ENCODE measurements around the gene NBEAL2.

Gene NBEAL2

DNA sequence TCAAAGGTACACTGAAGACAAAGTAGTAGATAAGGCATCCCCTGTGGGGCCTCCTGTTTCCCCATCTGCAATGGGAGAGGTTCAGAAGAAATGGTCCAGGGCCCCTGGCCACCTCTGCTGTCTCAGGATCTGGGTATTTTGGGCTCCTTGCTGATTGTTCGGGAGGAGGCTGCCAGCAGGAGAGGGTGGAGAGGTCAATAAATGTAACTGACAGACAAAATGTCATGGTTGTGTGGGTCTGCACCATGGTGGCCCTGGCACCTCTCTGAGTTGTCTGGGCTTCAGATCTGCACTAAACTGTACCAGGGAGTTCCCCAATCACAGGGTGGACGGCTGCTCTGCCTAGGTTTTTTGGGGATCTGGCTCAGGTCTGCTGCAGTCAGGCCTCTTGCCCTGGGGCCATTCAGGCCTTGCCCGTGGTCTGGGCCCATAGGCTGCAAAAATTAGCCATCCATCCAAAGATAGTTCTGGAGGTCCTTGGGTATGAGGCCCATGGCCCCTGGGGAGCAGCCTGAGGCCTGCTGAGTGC lies 7.4 kb downstream of the NBEAL2 start:
- no peak for DNase-seq (ENCODE audit: extremely low read depth in 1 of 2, low read depth in 1 of 2)

DNA sequence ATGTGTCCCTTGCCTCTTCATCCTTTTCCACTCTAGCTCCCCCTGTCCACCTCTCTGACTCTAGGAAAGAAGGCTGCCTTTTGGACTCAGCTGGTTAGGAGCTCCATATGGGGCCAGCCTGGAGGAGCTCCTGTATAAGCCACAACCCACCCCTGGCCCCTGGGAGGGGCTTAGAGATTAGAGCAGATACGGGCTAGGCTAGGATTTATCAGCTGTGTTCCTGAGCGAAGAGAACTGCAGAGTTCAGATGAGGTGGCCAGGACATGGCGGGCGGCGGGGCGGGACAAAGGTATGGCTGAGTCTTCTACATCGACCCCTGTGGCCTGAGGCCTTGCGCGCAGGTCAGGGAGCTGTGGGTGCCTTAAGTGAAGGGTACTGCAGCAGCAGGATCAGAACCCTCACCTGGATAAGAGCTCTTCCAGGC lies 7.9 kb downstream of the NBEAL2 start:
- no peak for DNase-seq (ENCODE audit: extremely low read depth in 1 of 2, low read depth in 1 of 2)

DNA sequence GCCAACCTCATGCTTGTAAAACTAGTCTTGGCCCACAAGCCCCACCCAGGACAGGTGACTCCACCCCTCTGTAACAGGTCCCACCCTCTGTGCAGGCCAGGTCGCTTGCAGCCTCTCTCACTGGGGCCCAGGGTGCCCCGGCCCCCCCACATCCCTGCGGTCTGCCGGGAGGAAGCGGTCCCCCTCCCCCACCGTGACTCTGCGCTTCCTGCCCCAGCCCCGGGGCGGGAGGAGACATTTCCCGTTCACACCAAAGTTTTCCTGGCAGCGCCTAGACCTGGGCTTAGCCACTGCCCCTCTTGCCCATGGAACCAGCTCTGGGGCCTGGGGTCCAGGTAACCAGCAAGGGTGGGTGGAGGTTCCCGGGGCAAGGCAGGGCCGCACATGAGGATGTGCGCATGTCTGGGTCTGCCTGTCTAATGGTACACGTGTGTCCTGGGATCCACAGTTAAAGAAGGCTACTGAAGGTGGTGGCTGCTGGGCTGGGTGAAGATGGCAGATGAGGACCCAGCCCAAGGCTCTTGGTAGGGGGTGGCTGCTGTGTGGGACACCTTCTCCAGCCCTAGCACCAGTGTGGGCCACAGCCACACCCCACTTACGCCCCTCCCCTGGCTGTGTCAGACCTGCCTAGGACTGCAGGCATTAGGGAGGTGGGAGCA lies 8.4 kb downstream of the NBEAL2 start:
- peak; percentile 69 to 74 for DNase-seq (ENCODE audit: extremely low read depth in 1 of 2, low read depth in 1 of 2)

DNA sequence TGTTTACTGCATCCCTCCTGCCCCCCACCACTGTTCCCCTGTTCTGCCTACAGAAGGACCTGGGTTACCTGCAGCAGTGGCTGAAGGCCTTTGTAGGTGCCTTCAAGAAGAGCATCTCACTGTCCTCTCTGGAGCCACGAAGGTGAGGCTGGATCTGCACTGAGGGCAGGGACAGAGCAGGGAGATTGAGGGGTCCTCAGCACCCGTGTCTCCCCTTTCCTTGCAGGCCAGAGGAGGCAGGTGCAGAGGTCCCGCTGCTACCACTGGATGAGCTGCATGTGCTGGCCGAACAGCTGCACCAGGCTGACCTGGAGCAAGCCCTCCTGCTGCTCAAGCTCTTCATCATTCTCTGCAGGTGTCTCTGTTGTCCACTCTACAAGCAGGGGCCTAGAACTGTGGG lies 9.2 kb downstream of the NBEAL2 start:
- no peak for DNase-seq (ENCODE audit: extremely low read depth in 1 of 2, low read depth in 1 of 2)

DNA sequence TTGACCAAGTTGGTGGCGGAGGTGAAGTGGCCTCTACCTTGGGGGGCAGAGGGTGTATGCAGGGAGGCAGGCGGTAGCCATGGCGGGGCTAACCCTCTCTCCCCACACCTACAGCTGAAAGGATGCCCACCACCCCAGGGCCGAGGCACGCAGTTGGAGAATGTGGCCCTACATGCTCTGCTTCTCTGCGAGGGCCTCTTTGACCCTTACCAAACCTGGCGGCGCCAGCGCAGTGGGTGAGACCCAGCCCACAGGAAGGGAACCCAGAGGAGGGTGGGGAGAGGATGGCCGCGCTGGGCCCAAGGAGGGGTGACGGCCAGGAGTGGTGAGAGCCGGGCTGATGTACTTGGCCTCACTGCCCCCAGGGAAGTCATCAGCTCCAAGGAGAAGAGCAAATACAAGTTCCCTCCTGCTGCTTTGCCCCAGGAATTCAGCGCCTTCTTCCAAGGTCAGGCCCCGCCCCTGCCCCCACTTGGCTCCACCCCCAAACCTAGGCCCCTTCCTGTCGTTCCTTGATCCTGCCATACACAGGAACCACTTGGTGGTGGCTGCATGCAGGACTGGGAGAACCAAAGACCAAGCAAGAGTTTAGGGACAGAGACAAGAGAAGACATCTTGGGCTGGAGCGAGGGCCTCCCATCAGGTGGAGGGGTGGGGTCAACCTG lies 9.8 kb downstream of the NBEAL2 start:
- DNase-seq (ENCODE audit: extremely low read depth in 1 of 2, low read depth in 1 of 2): no peak

DNA sequence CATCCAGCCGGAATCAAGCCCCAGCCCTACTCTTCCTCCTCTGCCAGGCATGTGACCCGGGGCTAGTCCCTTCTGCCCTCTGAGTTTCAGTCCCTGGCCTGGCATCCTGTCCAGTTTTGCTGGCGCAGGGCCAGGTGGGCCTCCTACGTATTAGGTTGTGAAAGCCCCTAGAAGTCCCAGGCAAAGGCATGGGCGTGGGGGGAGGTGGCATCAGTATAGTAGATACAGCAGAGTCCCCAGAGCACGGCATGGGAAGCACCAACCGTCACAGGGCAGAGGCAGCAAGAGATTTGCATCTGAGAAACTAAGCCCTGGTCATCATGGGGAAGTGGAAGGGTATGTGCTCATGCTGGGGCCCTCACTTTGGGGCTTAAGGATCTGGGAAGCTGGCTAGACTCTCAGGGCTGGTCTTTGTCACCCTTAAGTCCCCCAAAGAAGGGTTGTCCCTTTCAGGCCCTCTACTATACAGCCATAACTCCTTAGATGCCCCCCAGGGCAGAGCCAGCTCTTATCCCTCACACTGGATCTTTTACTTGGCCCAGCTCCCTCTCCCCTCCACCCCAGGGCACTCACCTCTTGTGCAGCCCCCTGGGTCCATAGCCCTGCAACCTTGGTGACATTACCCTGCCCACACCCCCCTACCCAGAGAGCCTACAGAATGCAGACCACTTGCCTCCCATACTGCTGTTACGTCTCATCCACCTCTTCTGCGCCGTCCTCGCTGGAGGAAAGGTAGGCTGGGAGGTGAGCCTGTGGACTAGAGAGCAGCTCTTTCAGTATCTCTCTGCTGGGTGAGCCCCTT lies 11.3 kb downstream of the NBEAL2 start:
- no peak for DNase-seq (ENCODE audit: extremely low read depth in 1 of 2, low read depth in 1 of 2)

DNA sequence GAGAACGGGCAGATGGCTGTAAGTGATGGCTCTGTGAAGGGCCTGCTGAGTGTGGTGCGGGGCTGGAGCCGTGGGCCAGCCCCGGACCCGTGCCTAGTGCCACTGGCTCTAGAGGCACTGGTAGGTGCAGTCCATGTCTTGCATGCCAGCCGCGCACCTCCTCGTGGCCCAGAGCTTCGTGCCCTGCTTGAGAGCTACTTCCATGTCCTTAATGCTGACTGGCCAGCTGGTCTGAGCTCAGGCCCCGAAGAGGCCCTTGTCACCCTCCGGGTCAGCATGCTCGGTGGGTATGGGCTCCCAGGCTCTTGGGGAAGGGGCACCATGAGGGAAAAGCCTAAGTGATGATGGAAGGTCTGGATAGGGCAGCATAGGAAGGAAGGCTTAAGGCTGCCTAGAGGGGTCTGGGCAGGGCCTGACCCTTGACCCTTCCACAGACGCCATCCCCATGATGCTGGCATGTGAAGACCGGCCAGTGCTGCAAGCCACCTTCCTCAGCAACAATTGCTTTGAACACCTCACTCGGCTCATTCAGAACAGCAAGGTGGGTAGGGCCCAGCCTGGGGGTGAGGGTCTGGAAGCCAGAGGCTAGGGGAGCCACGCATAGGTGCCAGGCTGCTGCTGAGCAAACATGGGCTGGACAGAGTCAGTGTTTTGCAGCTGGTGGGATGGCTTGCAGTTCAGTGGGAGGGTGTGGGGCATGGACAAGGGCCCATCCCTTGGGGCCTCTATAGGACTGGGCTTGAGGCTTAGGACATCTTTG lies 12.1 kb downstream of the NBEAL2 start:
- no peak for DNase-seq (ENCODE audit: extremely low read depth in 1 of 2, low read depth in 1 of 2)

DNA sequence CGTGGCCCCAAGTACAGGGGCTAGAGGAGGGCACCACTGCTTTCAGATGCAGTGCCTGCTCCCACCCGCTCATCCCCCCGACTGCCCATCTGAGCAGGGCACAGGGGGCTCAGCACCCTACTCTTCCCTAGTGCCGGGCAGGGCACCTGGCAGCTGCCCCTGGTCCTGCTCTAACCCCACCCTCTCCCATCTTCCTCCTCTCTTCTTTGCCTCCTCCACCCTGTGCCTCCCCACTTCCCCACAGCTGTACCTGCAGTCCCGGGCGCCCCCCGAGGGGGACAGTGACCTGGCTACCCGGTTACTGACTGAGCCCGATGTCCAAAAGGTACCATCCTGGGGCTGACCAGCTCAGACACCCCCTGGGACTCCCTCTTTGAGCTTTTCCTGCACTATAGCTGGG lies 12.8 kb downstream of the NBEAL2 start:
- no peak for DNase-seq (ENCODE audit: extremely low read depth in 1 of 2, low read depth in 1 of 2)

DNA sequence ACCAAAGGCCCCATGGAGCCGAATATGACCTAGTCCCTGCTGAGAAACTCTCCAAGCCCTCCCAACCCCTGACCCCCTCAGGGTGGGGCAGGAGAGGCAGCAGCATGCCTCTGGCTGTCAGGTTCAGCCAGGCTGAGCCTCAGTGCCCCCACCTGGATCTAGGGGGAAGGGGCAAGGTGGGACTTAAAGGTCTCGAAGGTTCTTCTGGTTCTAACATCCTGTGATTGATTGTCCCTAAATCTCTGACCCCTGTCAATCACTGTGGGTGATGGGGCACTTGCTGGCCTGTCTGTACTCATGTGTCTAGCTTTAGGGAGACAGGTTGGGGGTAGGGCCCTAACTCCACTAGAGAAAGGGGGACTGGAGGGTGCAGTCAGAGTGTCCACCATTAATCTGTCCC lies 13.8 kb downstream of the NBEAL2 start:
- DNase-seq (ENCODE audit: extremely low read depth in 1 of 2, low read depth in 1 of 2): no peak

DNA sequence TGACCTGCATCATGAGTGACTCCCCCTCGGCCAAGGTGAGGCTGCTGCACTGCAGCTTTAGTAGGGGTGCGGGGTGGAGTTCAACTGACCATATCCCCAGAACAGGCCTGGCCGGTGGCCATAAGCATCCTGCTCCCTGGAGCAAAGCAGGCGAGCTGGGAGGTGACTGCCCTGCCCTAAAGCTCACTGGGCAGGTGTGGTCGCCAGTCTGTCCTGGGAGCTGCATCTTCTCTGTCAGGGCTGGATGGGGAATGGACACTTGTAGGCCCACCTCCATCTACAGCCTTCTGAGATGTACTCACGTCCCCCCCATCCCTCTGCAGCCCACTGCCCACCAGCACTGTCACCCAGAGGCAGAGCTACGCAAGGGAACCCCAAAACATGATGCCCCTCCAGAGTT lies 14.5 kb downstream of the NBEAL2 start:
- no peak for DNase-seq (ENCODE audit: extremely low read depth in 1 of 2, low read depth in 1 of 2)

DNA sequence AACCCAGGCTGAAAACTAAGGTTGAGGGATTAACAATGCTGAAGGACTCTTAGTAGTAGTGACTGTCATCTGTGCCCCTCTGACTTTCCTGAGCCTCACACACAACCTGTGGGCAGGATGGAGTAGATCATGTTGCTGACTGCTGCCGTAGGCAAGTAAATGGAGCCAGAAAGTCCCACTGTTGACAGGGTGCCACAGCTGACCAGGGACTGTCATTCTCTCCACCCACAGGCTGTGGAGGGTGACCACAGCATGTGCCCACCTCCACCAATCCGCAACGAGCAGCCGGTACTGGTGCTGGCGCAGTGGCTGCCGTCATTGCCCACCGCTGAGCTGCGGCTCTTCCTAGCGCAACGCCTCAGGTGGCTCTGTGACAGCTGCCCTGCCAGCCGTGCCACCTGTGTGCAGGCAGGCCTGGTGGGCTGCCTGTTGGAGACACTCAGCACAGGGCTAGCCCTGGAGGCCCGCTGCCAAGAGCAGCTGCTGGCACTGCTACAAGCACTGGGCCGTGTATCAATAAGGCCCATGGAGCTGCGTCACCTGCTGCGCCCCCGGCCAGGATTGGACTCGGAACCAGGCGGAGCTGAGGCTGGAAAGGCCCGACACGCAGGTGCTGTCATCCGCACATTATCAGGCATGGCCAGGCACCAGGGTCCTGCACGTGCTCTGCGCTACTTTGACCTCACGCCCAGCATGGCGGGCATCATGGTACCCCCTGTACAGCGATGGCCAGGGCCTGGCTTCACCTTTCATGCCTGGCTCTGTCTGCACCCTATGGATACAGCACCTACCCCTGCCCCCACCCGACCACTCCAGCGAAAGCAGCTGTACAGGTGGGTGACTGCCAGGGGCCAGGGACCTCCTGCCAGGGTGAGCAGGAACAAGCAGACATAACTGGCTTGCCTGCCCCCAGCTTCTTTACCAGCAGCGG lies 15.6 kb downstream of the NBEAL2 start:
- DNase-seq (ENCODE audit: extremely low read depth in 1 of 2, low read depth in 1 of 2): no peak

DNA sequence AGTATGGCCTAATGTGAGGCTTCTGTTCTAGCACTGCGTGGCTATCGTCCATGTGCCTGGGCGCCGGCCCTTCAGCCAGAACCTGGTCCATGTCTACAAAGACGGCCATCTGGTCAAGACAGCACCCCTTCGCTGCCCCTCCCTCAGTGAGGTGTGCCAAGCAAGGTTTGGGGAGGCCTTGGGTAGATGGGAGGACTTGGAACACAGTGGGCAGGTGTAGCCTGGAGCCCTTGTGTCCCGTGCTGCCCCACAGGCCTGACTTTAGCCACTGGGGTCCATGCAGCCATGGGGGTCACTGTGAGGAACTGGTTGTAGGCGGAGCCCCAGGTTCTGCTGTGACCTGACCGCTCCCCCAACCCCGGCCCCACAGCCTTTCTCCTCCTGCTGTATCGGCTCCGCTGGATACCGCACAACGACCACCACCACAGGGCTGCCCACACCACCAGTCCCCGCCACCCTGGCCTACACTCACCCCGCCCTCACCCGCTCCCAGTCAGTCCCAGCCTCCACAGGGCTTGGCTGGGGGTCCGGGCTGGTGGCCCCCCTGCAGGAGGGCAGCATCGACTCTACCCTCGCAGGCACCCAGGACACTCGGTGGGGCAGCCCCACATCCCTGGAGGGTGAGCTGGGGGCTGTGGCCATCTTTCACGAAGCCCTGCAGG lies 16.6 kb downstream of the NBEAL2 start:
- DNase-seq (ENCODE audit: extremely low read depth in 1 of 2, low read depth in 1 of 2): no peak

DNA sequence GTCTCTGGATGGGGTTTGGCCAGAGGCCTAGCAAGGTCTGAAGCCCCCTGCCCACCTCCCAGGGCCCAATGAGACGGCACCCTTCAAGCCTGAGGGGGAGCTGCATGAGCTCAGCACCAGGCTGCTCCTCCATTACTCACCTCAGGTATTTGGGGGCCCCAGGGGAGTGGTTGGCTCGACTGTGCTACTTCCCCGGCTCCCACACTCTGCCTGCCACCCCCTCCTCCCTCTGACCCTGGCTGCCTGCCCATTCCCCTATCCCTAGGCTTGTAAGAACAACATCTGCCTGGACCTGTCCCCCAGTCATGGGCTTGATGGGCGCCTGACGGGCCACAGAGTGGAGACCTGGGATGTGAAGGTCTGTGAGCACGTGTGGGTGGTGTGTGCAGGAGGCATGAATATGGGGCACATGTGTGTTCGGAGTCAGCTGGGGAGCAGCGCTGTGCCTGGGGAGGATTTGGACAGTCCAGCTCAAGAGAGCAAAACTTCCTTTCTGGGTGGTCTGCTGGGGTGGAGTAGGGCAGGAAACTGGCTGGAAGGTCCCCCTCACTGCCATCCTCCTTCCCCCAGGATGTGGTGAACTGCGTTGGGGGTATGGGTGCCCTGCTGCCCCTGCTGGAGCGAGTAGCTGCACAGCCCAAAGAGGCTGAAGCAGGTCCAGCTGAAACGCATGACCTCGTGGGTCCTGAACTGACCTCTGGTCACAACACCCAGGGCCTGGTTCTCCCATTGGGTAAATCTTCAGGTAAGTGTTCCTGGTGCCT lies 17.4 kb downstream of the NBEAL2 start:
- no peak for DNase-seq (ENCODE audit: extremely low read depth in 1 of 2, low read depth in 1 of 2)

DNA sequence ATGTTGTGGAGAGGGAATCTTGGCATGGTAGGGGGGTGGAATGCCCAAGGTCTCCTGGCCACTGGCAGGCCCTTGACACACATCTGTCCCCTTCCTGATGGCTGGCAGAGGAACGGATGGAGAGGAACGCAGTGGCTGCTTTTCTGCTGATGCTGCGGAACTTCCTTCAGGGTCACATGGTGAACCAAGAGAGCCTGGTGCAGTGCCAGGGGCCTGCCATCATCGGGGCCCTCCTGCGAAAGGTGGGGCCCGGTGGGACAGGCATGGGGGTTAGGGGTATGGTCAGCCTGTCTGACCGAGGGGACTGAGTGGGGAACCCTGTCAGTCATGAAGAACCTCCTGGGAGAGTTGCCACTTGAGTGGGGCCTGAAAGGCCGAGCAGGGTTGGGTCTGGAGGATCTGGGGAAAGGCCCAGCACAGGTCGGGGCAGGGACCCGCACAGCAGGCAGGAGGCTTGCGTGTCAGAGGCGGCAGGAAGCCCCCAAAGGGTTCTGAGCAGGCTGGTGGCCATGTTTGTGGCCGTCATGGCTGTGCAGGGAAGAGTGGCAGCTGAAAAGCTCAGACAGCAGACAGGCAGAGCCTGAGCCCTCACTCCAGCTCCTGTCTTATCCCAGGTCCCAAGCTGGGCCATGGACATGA lies 18.1 kb downstream of the NBEAL2 start:
- DNase-seq (ENCODE audit: extremely low read depth in 1 of 2, low read depth in 1 of 2): no peak

DNA sequence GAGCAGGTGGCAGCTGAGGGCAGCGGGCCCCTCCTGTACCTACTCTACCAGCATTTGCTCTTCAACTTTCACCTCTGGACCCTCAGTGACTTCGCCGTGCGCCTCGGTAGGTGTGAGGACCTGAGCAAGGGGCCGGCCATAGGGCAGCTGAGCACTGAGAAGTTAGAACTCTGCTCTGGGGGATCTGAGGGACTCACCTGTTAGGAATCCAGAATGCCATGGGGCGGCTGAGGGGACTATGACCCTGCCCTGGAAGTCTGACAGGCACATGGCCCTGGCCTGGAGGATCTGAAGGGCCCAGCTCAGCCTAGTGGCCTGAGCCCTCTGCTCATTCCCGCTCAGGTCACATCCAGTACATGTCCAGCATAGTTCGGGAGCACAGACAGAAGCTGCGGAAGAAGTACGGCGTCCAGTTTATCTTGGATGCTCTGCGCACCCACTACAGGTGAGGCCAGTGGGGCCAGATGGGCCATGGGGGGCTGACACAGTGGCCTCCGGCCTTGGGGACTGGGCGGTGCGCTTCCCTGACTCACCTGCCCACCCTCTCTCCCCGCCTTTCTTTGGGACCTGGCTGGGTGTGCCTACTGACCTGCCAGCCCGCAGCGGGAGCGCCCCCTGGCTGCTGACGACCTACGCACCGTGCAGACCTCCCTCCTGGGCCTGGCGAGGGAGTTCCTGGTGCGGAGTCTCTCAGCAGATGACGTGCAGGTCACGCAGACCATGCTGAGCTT lies 18.8 kb downstream of the NBEAL2 start:
- DNase-seq (ENCODE audit: extremely low read depth in 1 of 2, low read depth in 1 of 2): peak in 1 of 2 donors; percentile 67

DNA sequence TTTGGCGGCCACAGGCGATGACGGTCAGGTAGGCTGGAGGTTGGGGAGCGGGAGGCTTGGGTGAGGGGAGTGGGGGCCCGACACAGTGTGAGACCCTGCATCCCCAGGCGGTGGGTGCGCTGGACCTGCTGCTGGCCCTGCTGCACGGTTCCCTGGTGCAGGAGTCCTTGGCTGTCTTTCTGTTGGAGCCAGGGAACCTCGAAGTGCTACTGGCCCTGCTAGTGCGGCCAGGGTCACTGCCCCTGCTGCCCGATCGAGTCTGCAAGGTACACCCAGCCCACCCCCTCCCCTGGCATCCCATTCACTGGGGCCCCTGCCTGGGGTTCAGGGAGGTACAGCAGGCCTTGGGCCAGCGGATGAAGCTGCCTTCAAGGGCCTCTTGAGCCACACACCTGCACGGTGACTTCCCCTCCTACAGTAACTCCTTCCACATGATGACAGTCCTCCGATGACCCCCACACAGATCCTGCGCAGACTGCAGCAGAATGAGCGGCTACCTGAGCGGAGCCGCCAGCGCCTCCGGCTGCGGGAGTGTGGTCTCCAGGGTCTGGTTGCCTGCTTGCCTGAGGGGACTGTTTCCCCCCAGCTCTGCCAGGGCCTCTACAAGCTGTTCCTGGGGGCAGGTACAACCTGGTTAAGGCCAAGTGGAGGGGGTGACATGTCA lies 19.5 kb downstream of the NBEAL2 start:
- no peak for DNase-seq (ENCODE audit: extremely low read depth in 1 of 2, low read depth in 1 of 2)
